ENCODE results near the gene RXFP2. TPM values are rescaled to one million over a fixed set of nuclear protein-coding genes. Genes with fewer than 3 reads are reported as not detected.

Gene RXFP2
- total and polyA plus RNA-seq, 2 donors (not counting 3 experiments of a cell fraction or from before 2014, with no cell fraction given): not detected

GRCh38 chr13:31786011-31786410 lies 46.7 kb downstream of the RXFP2 start:
- Histone ChIP-seq H3K4me2 (ENCODE audit: insufficient read depth, low read length) (no peak overlapping the region), H3K27me3 (ENCODE audit: control insufficient read depth in 2 of 2, insufficient read depth in 2 of 2, low read length in 2 of 2) (peaks cover 0 to 9% of the 10 kb centered on the region in 2 experiments), H3K4me1 (ENCODE audit: control insufficient read depth, extremely low read depth, insufficient read depth, low read length) (peaks cover 2% of the 10 kb centered on the region), H3K4me3 (replicated peaks in 1 of 3; ENCODE audit: insufficient read depth in 1 of 3, low read depth in 1 of 3, low read length in 3 of 3) (no peak overlapping the region), H3K9me1 (replicated peaks; ENCODE audit: control insufficient read depth, extremely low read depth, insufficient read depth, low read length) (no peaks in the 10 kb centered on the region), H3K9me3 (replicated peaks; ENCODE audit: control insufficient read depth, insufficient read depth, low read length) (no peaks in the 10 kb centered on the region), H3K36me3 (ENCODE audit: control insufficient read depth in 2 of 2, extremely low read depth in 1 of 2, insufficient read depth in 2 of 2, low read length in 2 of 2) (no peaks in the 10 kb centered on the region), H2AFZ (ENCODE audit: low read depth, low read length) (no peak overlapping the region), H3K9ac (replicated peaks; ENCODE audit: extremely low read depth, insufficient read depth, low read length) (no peak overlapping the region), H3K79me2 (ENCODE audit: control insufficient read depth, insufficient read depth, low read length) (no peaks in the 10 kb centered on the region), H3K27ac (ENCODE audit: insufficient read depth, low read depth, low read length) (no peak overlapping the region), H4K20me1 (replicated peaks; ENCODE audit: control insufficient read depth, extremely low read depth, insufficient read depth, low read length) (no peaks in the 10 kb centered on the region)
- DNase-seq (ENCODE audit: low read depth, low spot score) (no peak), FAIRE-seq (no peak)
- dilution Hi-C loops (cut with MboI; ENCODE audit: extremely low pct_ligation_motif_present, low sequenced_read_pairs): no loop called here
- intact Hi-C loops (cut with micrococcal nuclease): no loop called here
- POLR2A ChIA-PET: no interaction called here
- no TSS peak for BruUV-seq (replicated peaks)
- no peak for TF ChIP-seq MYC (IDR thresholded peaks at IDR 0.05; ENCODE audit: low read depth, low read length)
- no peak for TF ChIP-seq POLR2AphosphoS5 (IDR thresholded peaks at IDR 0.05; ENCODE audit: insufficient read depth, low read depth, low read length)
- TF ChIP-seq POLR2A (IDR thresholded peaks at IDR 0.05; ENCODE audit: low read depth, low read length): no peak
- TF ChIP-seq GATA2 (IDR thresholded peaks at IDR 0.05; ENCODE audit: insufficient read depth, insufficient read length, low read depth, low read length): no peak
- no peak for TF ChIP-seq JUN (IDR thresholded peaks at IDR 0.05; ENCODE audit: borderline replicate concordance, insufficient read depth, insufficient read length, low read depth)
- TF ChIP-seq MAX (IDR thresholded peaks at IDR 0.05; ENCODE audit: insufficient read depth, insufficient read length): no peak
- TF ChIP-seq EZH2 (IDR thresholded peaks at IDR 0.05; ENCODE audit: borderline replicate concordance, low read depth, low read length, severe bottlenecking): no peak
- no peak for TF ChIP-seq CTCF (IDR thresholded peaks at IDR 0.05; ENCODE audit: extremely low read depth in 1 of 2, insufficient read depth in 1 of 2, low read depth in 1 of 2, low read length in 2 of 2)
- no peak for TF ChIP-seq FOS (IDR thresholded peaks at IDR 0.05; ENCODE audit: borderline replicate concordance, insufficient read depth, low read length)
- CTCF ChIA-PET: no interaction called here

Measured in endothelial cell of umbilical vein (primary cell).